Endothelial cell of umbilical vein (primary cell): Measurements from ENCODE around the gene HTR1E. TPM values are rescaled to one million over a fixed set of nuclear protein-coding genes. Genes with fewer than 3 reads are reported as not detected.

Source experiments
- BruUV-seq: library from RNA; stranded (reverse); fragments of 400-500 nt; replicated peaks from 2 replicates; lab custom pipeline; 2021; lab: Mats Ljungman, UMichigan
- CTCF ChIA-PET: fragments of 300-600, 350-600 bp; sonication (Branson Sonifier 250); formaldehyde crosslinking; loops from one replicate; lab custom pipeline; 2021; ENCODE audit warnings: antibody characterized with exemption, inconsistent platforms; lab: Charles Lee
- POLR2A ChIA-PET: fragments of 300-600, 350-600 bp; sonication (Branson Sonifier 250); formaldehyde crosslinking; loops from one replicate; lab custom pipeline; 2021; ENCODE audit warnings: antibody characterized with exemption, inconsistent platforms; lab: Charles Lee
- DNase-seq: peaks from one replicate; pipeline ENCODE4 v3.0.0-alpha.2; 2011; ENCODE audit warnings: low read depth, low spot score
- FAIRE-seq: peaks from 2 replicates; lab custom pipeline; 2011; peaks lifted over from hg19 to GRCh38; lab: Jason Lieb, UNC
- H2AFZ ChIP-seq: 2 replicates; pipeline ENCODE4 v1.6.0; 2012; ENCODE audit warnings: low read depth, low read length, control low read depth, inconsistent platforms
- H3K27ac ChIP-seq: 2 replicates; pipeline ENCODE4 v1.5.1; 2011; ENCODE audit warnings: low read depth, mild to moderate bottlenecking, control low read depth, low read length, moderate library complexity; ENCODE audit not compliant: insufficient read depth
- H3K27me3 ChIP-seq, 2 experiments: 2 replicates each; pipeline versions ENCODE4 v1.6.0 to v1.6.1; 2011; ENCODE audit warnings: low read length in 2 of 2, mixed read lengths in 1 of 2; ENCODE audit not compliant: control insufficient read depth in 2 of 2, insufficient read depth in 2 of 2
- H3K36me3 ChIP-seq, 2 experiments: 2 replicates in 1 of 2; 3 replicates in 1 of 2; pipeline ENCODE4 v1.5.1; 2011; ENCODE audit warnings: low read length in 2 of 2, mild to moderate bottlenecking in 1 of 2, moderate library complexity in 1 of 2; ENCODE audit not compliant: control insufficient read depth in 2 of 2, insufficient read depth in 2 of 2; ENCODE audit errors: extremely low read depth in 1 of 2
- H3K4me1 ChIP-seq: 3 replicates; pipeline ENCODE4 v1.5.1; 2011; ENCODE audit warnings: mild to moderate bottlenecking, low read length; ENCODE audit not compliant: control insufficient read depth, insufficient read depth; ENCODE audit errors: extremely low read depth
- H3K4me2 ChIP-seq: 2 replicates; pipeline ENCODE4 v1.6.1; 2011; ENCODE audit warnings: low read length, control low read depth, mixed read lengths; ENCODE audit not compliant: insufficient read depth
- H3K4me3 ChIP-seq, 3 experiments: fragments of 200-600 bp in 1 of 3; sonication (generic), shearing (Covaris generic) in 1 of 3; replicated peaks in 1 of 3; 2 replicates each; pipeline ENCODE4 v1.5.1; 2011 to 2016; ENCODE audit warnings: control low read depth in 3 of 3, low read length in 3 of 3, mild to moderate bottlenecking in 2 of 3, inconsistent platforms in 1 of 3, low read depth in 1 of 3, moderate library complexity in 1 of 3; ENCODE audit not compliant: insufficient read depth in 1 of 3
- H3K79me2 ChIP-seq: 2 replicates; pipeline ENCODE4 v1.6.0; 2012; ENCODE audit warnings: low read length, inconsistent platforms; ENCODE audit not compliant: control insufficient read depth, insufficient read depth
- H3K9ac ChIP-seq: replicated peaks from 2 replicates; pipeline ENCODE3; 2011; ENCODE audit warnings: low read length, control low read depth; ENCODE audit not compliant: insufficient read depth; ENCODE audit errors: extremely low read depth
- H3K9me1 ChIP-seq: replicated peaks from 3 replicates; pipeline ENCODE4 v1.6.0; 2011; ENCODE audit warnings: mild to moderate bottlenecking, low read length; ENCODE audit not compliant: control insufficient read depth, insufficient read depth; ENCODE audit errors: extremely low read depth
- H3K9me3 ChIP-seq: replicated peaks from 2 replicates; pipeline ENCODE4 v1.5.1; 2012; ENCODE audit warnings: low read length, inconsistent platforms; ENCODE audit not compliant: control insufficient read depth, insufficient read depth
- H4K20me1 ChIP-seq: replicated peaks from 2 replicates; pipeline ENCODE3; 2011; ENCODE audit warnings: mild to moderate bottlenecking, low read length; ENCODE audit not compliant: control insufficient read depth, insufficient read depth; ENCODE audit errors: extremely low read depth
- EZH2 ChIP-seq: IDR thresholded peaks from 2 replicates; pipeline ENCODE4 v1.6.1; 2012; ENCODE audit warnings: borderline replicate concordance, low read depth, mild to moderate bottlenecking, moderate library complexity, low read length, inconsistent platforms; ENCODE audit not compliant: severe bottlenecking
- FOS ChIP-seq: IDR thresholded peaks from 2 replicates; pipeline ENCODE4 v1.6.1; 2011; ENCODE audit warnings: mild to moderate bottlenecking, low read length, moderate library complexity, borderline replicate concordance; ENCODE audit not compliant: insufficient read depth
- GATA2 ChIP-seq: IDR thresholded peaks from 2 replicates; pipeline ENCODE4 v1.7.0; 2011; ENCODE audit warnings: low read depth, mild to moderate bottlenecking, moderate library complexity, mixed read lengths, low read length; ENCODE audit not compliant: insufficient read length, insufficient read depth
- JUN ChIP-seq: IDR thresholded peaks from 2 replicates; pipeline ENCODE4 v1.6.1; 2011; ENCODE audit warnings: borderline replicate concordance, low read depth; ENCODE audit not compliant: insufficient read length, insufficient read depth
- MAX ChIP-seq: IDR thresholded peaks from 2 replicates; pipeline ENCODE4 v1.6.1; 2011; ENCODE audit not compliant: insufficient read depth, insufficient read length
- MYC ChIP-seq: IDR thresholded peaks from one replicate; pipeline ENCODE4 v1.6.1; 2011; ENCODE audit warnings: mild to moderate bottlenecking, low read depth, low read length
- POLR2A ChIP-seq: IDR thresholded peaks from 2 replicates; pipeline ENCODE4 v1.6.1; 2012; ENCODE audit warnings: low read depth, mild to moderate bottlenecking, control low read depth, low read length
- POLR2AphosphoS5 ChIP-seq: IDR thresholded peaks from 2 replicates; pipeline ENCODE4 v1.6.1; 2012; ENCODE audit warnings: low read depth, mild to moderate bottlenecking, control low read depth, low read length, moderate library complexity; ENCODE audit not compliant: insufficient read depth
- dilution Hi-C: fragments of 300-500 bp; cut with MboI; formaldehyde crosslinking; loops from one replicate; pipeline ENCODE4 v1.15.0; 2019; ENCODE audit warnings: low sequenced_read_pairs; ENCODE audit not compliant: extremely low pct_ligation_motif_present
- intact Hi-C: fragments of 100-400 bp; cut with micrococcal nuclease; formaldehyde crosslinking; loops from one replicate; pipeline ENCODE4 v1.10.0; 2022
- polyA plus RNA-seq, 4 experiments: library from polyadenylated mRNA; depleted of rRNA in 3 of 4; stranded (reverse) in 3 of 4; unstranded in 1 of 4; fragments of >200 nt; gene quantifications; 2 replicates each; pipeline versions ENCODE4 v1.2.1 to v1.2.3, GENCODE V29; 2011 to 2012; ENCODE audit warnings: missing spikeins in 1 of 4
- total RNA-seq: library from RNA; stranded (reverse); gene quantifications from 2 replicates; pipeline ENCODE4 v1.2.3, GENCODE V29; 2021
- TF ChIP-seq, protein P1 (sequence below), 2 donors: IDR thresholded peaks; 1 replicate in 1 of 2; 2 replicates in 1 of 2; pipeline ENCODE4 v1.5.1; 2011; ENCODE audit warnings: low read length in 2 of 2, mild to moderate bottlenecking in 2 of 2, moderate library complexity in 2 of 2, control low read depth in 1 of 2, inconsistent platforms in 1 of 2, low read depth in 1 of 2; ENCODE audit not compliant: insufficient read depth in 1 of 2; ENCODE audit errors: extremely low read depth in 1 of 2

HTR1E gene
- total and polyA plus RNA-seq, 2 donors (not counting 3 experiments of a cell fraction or from before 2014, with no cell fraction given): not detected

- Histone ChIP-seq H3K36me3 (no peaks in the 10 kb centered on the region), H3K9me3 (no peaks in the 10 kb centered on the region), H4K20me1 (no peaks in the 10 kb centered on the region), H3K9me1 (no peaks in the 10 kb centered on the region), H3K4me1 (no peaks in the 10 kb centered on the region), H2AFZ (no peak overlapping the region), H3K9ac (no peak overlapping the region), H3K27me3 (no peaks in the 10 kb centered on the region), H3K4me3 (no peak overlapping the region), H3K27ac (no peak overlapping the region), H3K4me2 (no peak overlapping the region), H3K79me2 (no peaks in the 10 kb centered on the region)
- BruUV-seq: no TSS peak
- FAIRE-seq (no peak), DNase-seq (no peak)
- intact Hi-C loops: no loop called here
- dilution Hi-C loops: no loop called here
- CTCF ChIA-PET: no interaction called here
- TF ChIP-seq, protein P1, sequence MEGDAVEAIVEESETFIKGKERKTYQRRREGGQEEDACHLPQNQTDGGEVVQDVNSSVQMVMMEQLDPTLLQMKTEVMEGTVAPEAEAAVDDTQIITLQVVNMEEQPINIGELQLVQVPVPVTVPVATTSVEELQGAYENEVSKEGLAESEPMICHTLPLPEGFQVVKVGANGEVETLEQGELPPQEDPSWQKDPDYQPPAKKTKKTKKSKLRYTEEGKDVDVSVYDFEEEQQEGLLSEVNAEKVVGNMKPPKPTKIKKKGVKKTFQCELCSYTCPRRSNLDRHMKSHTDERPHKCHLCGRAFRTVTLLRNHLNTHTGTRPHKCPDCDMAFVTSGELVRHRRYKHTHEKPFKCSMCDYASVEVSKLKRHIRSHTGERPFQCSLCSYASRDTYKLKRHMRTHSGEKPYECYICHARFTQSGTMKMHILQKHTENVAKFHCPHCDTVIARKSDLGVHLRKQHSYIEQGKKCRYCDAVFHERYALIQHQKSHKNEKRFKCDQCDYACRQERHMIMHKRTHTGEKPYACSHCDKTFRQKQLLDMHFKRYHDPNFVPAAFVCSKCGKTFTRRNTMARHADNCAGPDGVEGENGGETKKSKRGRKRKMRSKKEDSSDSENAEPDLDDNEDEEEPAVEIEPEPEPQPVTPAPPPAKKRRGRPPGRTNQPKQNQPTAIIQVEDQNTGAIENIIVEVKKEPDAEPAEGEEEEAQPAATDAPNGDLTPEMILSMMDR (IDR thresholded peaks at IDR 0.05; ENCODE audit: extremely low read depth in 1 of 2, insufficient read depth in 1 of 2, low read depth in 1 of 2, low read length in 2 of 2): no peak
- TF ChIP-seq FOS (no peak), POLR2A (no peak), MYC (no peak), POLR2AphosphoS5 (no peak), GATA2 (no peak), JUN (no peak), MAX (no peak), EZH2 (no peak)
- POLR2A ChIA-PET: no interaction called here
These were observed 75.4 kb downstream of the HTR1E start for GRCh38 chr6:87012743-87013142.
